Hindlimb muscle (tissue), 1 donor: ENCODE measurements around the gene UCP1. TPM values are rescaled to one million over a fixed set of nuclear protein-coding genes. Genes with fewer than 3 reads are reported as not detected.

ENCODE experiments used
- DNase-seq: peaks from one replicate; pipeline ENCODE4 v3.0.0-alpha.2; 2013
- polyA plus RNA-seq: library from polyadenylated mRNA; unstranded; fragments of 120-200 nt; gene quantifications from one replicate; pipeline ENCODE4 v1.2.1, GENCODE V29; 2013; ENCODE audit not compliant: insufficient read length

Gene UCP1
- polyA plus RNA-seq: not detected

- no peak for DNase-seq
Observed at GRCh38 chr4:140568507-140569306, at the start of gene UCP1. TSS of gene UCP1 (minus strand) at chr4:140568961. CDS start at chr4:140568729, 232 bp downstream.

- no peak for DNase-seq
Observed at GRCh38 chr4:140617499-140618248, 48.9 kb upstream of the UCP1 start.

GRCh38 chr4:140615451-140615850 is 46.7 kb upstream of the UCP1 start:
- no peak for DNase-seq

- DNase-seq: no peak
Observed at GRCh38 chr4:140612357-140612756, 43.6 kb upstream of the UCP1 start.

- no peak for DNase-seq
Observed at GRCh38 chr4:140611854-140612253, 43.1 kb upstream of the UCP1 start.

GRCh38 chr4:140609548-140610425 is 41.0 kb upstream of the UCP1 start:
- DNase-seq: peak; percentile 38

GRCh38 chr4:140607852-140608251 is 39.1 kb upstream of the UCP1 start:
- DNase-seq: no peak

GRCh38 chr4:140604544-140604943 is 35.8 kb upstream of the UCP1 start:
- no peak for DNase-seq

GRCh38 chr4:140603286-140603685 is 34.5 kb upstream of the UCP1 start:
- no peak for DNase-seq

GRCh38 chr4:140602714-140603113 is 34.0 kb upstream of the UCP1 start:
- DNase-seq: no peak

GRCh38 chr4:140600408-140600807 is 31.6 kb upstream of the UCP1 start:
- DNase-seq: no peak

GRCh38 chr4:140595065-140595464 is 26.3 kb upstream of the UCP1 start:
- DNase-seq: no peak

GRCh38 chr4:140584439-140584838 is 15.7 kb upstream of the UCP1 start:
- DNase-seq: no peak

GRCh38 chr4:140581078-140581477 is 12.3 kb upstream of the UCP1 start:
- DNase-seq: no peak

GRCh38 chr4:140579278-140579677 is 10.5 kb upstream of the UCP1 start:
- DNase-seq: no peak

- no peak for DNase-seq
Observed at GRCh38 chr4:140575489-140575888, 6.7 kb upstream of the UCP1 start.

- DNase-seq: no peak
Observed at GRCh38 chr4:140571620-140572019, 2.9 kb upstream of the UCP1 start.

GRCh38 chr4:140569307-140569638 is 512 bp upstream of the UCP1 start:
- no peak for DNase-seq

GRCh38 chr4:140559696-140560095 is 9.1 kb downstream of the UCP1 start:
- DNase-seq: no peak

- DNase-seq: no peak
Observed at GRCh38 chr4:140557831-140558435, 10.8 kb downstream of the UCP1 start.

GRCh38 chr4:140556372-140557085 is 12.2 kb downstream of the UCP1 start:
- DNase-seq: no peak

GRCh38 chr4:140533951-140534480 is 34.7 kb downstream of the UCP1 start:
- DNase-seq: no peak
